HL-60/S4 (cell line): ENCODE data around the gene KRT36.

Source experiments
- in situ Hi-C: fragments of 300-500 bp; cut with MboI; formaldehyde crosslinking; loops from 2 replicates; pipeline ENCODE4 v1.14.3; 2022; ENCODE audit warnings: low sequenced_read_pairs

The KRT36 gene

GRCh38 chr17:41489531-41489930 lies at the start of gene KRT36:
TSS of gene KRT36 (minus strand) at chr17:41489910. CDS start at chr17:41489864, 46 bp downstream.
- in situ Hi-C loops: no loop called here

- in situ Hi-C loops: no loop called here
These were observed 49.4 kb upstream of the KRT36 start for GRCh38 chr17:41539071-41539492.

DNA sequence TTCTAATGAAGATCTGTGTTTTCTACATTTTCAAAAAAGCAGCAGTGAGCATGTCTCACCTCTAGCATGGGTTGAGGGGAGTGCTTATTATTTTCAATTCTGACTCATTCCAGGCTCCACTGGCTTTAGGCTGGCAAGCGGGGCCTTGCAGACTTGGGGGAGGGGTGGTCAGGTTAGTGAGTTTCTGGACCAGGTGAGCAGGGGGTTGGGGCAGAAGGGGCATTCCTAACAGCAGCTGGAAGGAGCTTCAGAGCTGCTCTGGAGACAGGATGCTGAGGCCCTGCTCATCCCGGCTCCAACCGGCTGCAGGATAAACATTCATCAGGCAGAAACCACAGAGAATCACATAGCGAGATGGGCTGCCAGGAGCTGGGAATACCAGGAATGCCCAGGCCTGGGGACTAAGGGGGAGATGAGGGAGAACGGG lies 48.9 kb upstream of the KRT36 start:
- in situ Hi-C loops: no loop called here

DNA sequence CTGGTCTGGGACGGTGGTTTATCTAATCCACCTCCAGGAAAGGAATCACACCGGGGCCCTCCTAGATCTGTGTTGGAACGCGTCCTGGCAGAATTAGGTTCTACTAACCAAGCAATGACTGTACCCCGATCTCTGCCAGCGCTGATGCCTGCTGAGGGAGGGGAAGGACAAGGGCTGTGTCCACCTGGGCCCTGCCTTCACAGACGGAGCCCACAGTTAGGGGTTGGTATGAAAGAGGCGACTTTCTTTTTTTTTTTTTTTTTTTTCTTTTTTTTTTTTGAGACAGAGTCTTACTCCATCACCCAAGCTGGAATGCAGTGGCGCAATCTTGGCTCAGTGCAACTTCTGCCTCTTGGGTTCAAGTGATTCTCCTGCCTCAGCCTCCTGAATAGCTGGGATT lies 48.3 kb upstream of the KRT36 start:
- in situ Hi-C loops: no loop called here

DNA sequence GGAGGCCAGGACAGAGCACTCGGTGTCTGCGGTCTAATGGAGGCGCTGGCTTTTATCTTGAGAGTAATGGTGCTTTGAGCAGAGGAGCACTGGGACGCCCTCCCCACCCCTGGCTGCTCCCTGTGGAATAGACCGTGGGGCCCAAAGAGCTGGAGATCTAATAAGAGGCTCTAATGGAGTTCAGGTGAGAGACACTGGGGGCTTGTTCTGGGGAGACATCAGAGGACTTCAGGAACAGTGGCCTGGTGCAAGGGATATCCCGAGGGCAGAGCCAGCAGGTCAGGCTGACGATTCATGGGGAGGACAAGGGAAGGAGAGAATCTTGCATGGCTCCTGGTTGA lies 47.9 kb upstream of the KRT36 start:
- in situ Hi-C loops: no loop called here

GRCh38 chr17:41536741-41537613 lies 47.3 kb upstream of the KRT36 start:
- in situ Hi-C loops: no loop called here

DNA sequence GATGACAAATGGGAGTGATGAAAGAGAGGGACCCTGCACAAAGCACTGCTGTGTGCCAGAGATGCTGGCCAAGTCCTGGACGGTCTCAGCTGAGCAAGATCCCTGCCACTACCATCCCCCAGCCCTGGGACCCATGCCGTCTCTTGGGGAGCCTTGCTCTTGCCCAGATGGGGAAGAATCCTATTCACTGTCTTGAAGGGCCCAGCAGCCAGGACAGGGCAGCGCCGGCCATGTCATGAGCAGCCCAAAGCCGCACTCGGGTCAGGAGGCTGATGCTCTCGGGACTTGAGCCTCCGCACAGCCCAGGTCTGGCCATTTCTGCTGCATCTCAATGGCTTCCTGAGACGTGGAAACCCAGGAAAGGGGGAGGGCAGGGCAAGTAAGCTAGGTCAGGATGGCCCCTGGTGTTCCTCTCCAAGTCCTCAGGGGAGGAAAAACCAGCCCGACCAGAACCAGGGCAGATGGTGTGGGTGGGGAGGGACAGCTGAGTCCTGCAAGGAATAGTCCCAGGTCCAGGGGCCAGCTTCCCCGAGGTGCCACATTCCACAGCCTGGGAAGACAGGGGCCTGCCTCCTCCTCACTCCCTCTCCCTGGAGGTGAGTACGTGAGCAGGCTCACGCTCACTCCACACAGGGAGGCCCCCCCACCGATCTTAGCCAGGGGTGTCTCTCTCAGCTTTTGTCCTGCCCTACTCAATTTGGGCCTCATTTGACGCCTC lies 46.2 kb upstream of the KRT36 start:
- in situ Hi-C loops: no loop called here

DNA sequence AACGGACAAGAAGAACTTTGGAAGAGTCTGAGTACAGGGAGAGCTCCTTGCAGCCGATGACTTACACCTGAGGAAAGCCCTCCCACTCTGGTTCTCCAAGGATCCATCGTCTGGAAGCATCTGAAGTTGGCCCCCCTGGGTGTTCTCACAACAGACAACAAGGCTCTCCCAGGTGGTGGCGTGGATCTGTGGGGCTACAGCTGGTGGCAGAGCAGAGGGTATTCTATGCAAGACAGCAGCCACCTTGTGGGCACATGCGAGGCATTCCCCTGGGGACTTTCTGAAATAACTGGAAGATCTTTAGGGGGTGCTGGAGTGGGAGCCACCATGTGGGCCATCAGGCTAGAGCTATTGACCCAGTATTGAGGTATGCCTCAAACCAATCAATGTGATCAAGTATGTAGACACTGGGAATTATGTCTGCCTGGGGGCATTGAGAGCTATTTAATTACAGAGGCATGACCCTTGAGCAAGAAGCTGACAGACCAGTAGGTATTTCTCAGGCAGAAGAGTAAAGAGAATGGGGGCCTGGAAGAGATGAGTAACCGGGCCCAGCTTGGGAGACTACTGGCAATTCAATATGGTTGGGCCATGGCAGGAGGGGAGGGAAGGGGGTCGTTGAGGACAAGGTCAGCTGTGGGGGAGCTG lies 45.3 kb upstream of the KRT36 start:
- in situ Hi-C loops: no loop called here

- in situ Hi-C loops: no loop called here
These were observed 43.9 kb upstream of the KRT36 start for GRCh38 chr17:41533613-41534012.

DNA sequence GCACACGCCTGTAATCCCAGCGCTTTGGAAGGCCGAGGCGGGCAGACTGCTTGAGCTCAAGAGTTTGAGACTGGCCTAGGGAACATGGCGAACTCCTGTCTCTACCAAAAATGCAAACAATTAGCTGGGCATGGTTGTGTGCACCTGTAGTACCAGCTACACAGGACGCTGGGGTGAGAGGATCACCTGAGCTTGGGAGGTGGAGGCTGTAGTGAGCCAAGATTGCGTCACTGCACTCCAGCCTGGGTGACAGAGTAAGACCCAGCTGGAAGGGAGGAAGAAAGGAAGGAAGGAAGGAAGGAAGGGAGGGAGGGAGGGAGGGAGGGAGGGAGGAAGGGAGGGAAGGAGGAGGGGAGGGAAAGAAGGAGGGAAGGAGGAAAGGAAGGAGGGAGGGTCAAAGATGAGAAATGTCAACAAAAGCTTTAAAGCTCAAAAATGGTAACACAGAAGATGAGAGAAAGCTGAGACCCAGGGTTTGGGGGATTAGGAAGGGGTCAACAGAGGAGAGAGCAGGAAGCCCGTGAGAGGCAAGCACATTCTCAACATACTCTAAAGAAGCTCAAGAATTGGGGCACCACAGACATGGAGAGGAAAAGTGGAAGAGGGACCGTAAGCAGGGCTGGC lies 43.3 kb upstream of the KRT36 start:
- in situ Hi-C loops: no loop called here

GRCh38 chr17:41531993-41532392 lies 42.3 kb upstream of the KRT36 start:
- in situ Hi-C loops: no loop called here

DNA sequence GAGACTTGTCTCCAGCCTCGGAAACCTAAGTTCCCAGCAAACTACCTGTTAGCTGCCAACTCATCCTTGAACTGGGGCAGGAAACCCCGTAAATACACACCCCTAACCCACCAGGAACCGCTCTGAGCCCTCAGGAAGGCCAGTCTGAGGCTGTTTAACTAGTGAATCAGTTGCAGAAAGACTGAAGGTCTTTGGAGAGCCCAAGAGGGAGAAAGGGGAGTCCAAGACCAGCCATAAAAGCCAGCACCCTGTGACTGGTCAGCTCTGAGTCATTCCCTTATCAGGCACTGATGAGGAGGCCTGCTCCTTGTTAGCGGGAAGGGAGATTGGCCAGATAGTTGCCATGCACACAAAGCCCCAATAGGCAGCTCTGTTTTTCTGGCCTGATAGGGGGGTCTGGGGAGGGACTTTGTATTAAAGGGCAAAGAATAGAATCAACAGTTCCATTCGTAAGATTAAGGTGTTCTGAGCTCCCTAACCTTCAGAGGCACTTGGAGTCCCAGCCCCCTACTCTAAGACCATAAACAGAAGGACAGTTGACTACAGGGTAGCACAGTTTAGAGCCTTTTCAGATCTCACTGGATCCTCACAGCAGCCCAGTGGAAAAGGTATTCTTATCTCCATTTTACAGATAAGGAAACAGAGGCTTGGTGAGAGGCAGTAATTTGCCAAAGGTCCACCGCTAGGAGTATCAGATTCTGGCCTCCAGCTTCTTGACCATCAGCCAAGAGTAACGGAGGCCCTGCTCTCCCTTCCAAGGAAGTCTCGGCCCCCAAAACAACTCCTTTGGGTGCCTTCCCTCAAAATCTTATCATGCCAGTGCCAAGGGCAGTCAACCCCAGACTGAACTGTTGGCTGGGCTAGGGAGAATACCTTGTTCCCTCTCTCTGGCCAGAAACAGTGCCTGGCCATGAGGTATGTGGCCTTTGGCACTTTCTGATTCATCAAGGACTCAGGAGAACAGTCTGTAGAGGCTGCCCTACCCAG lies 40.6 kb upstream of the KRT36 start:
- in situ Hi-C loops: no loop called here

GRCh38 chr17:41529491-41529915 lies 39.8 kb upstream of the KRT36 start:
- in situ Hi-C loops: no loop called here

DNA sequence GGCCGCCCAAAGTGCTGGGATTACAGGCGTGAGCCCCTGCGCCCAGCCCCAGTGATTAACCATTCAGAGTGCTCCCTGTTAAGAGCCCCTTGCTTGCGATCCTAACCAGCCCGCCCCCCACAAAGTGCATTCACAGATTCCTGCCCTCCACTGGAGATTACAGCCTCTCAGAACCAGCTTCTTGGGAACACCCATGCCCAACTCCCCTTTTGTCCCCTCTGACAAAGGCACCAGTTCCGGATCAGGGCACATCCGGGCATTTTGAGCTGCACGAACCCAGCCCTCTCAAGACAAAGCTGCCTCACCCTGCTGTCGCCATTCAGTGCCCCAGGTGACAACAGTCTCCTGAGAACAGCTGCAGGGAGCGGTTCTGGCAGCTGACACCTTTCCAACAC lies 39.2 kb upstream of the KRT36 start:
- in situ Hi-C loops: no loop called here

DNA sequence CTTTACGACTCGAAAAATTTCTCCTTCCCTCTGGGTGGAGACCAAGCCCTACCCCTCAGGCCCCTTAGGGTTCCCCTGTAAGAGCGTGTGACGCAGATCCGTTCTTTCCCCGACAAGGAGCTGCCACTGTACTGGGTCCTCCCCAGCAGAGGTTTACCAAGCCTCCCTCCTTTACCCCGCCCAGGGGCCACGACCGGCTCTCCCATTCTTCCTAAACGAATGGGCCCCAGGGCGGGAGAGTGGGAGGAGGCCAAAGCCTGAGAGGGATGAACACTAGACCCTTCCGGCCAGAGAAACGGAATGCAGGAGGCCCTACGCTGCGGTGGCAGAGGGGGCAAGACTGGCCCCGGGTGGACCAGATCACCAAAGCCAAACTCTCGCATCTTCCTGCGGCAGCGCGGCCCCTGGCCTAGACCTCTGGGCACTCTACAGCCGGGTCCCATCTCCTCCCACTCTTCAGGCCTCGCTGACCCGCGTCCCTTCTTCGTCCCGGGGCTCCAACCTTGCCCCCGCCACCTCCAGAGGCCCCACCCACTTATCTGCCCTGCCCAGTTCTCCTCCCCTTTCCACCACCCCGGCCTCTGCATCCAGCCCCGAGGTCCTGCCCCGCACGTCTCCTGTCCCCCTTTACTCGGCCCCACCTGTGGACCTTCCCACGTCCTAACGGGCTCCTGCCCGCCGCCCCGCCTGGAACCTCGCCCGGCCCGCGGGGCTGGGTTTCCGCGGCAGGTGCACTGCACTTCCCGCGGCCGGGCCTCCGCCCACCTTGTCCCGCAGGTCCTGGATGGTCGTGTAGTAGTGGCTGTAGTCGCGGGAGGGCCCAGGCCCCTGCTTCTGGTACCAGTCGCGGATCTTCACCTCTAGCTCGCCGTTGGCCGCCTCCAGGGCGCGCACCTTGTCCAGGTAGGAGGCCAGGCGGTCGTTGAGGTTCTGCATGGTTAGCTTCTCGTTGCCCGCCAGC lies 37.6 kb upstream of the KRT36 start:
- in situ Hi-C loops: no loop called here

DNA sequence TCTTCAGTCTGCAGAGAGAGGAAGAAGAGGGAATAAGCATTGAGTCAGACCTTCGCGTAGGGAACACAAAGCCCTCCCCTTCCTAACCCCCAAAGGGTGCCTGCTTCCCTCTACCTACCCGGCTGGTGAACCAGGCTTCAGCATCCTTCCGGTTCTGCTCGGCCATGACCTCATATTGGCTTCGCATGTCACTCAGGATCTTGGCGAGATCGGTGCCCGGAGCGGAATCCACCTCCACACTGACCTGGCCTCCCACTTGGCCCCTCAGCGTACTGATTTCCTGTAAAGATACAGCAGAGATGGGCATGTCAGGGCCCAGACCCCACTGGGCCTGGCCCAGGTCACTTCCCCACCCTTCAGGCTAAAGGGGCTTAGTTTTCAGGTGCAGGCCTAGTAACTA lies 34.6 kb upstream of the KRT36 start:
- in situ Hi-C loops: no loop called here

DNA sequence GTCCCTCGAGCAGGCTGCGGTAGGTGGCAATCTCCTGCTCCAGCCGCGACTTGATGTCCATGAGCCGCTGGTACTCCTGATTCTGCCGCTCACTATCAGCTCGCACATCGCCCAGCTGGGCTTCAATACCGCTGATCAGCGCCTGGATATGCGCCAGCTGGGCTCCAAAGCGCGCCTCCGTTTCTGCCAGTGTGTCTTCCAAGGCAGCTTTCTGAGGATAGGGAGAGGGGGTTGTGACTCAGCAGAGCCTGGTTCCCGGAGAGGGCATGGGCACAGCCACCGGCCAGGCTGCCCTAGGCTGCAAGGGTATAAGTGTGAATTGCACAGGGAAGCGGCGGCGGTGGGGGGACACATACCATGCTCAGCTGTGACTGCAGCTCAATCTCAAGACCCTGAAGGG lies 34.1 kb upstream of the KRT36 start:
- in situ Hi-C loops: no loop called here

GRCh38 chr17:41523225-41523593 lies 33.5 kb upstream of the KRT36 start:
- in situ Hi-C loops: no loop called here
